OCI-M1 (cell line): Measurements from ENCODE around the gene MGMT.

Experiments used
- DNase-seq: peaks from one replicate; lab custom pipeline; 2025; lab: John Stamatoyannopoulos, UW

The MGMT gene

DNA sequence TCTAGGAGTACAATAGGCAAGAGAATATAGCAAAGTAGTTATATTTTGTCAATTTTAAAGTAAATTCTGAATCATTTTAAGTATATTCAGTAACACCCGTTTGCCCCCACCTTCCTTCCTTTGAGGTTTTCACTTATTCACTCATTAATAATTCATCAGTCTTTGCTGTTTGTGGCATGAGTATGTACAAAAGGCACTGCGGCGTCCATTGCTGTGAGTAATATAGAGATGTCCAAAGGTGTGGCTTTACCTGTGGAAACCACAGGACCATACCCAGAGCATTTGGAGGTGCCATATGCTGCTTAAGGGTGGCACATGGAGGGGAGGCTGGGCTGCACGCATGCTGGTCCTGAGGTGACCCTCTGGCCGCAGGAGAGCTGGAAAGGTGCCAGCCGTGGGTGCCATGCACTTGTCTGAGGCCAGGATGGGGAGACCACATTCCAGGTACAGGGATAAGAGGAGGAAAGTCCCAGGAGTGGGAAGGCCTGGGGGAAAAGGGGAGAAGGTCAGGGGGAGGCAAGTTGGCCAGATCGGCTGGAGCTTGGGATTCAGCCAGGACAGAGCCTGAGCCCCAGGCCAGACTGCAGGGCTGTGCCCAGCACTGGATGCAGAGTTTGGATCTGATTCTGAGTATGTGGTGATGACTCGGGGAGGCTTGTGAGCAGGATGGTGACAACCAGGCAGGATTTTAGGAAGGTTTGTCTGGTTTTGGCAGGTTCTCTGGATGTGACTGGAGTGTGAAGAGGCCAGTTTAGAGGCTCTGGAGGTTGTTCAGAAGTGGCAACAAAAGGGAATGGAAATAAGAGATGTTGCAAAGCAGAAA is 223.4 kb downstream of the MGMT start:
- no peak for DNase-seq

DNA sequence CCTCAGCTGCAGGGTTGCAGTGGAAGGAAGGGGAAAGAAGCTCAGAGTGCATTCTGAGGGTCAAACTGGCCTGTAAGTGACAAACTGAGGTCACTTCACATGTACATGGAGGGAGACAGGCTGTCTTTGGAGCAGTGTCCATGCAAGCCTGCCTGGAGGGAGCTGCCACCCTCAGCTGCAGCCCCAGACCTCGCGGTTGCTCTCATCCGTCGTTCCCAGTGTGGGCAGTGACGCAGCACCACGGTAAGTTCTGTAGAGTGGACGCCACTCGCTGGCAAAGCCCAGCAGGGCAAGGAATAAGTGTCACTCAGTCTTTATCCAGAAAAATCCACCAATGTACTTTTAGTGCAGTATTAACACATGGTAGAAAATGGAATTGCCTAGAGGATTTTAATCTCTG is 225.7 kb downstream of the MGMT start:
- no peak for DNase-seq

DNA sequence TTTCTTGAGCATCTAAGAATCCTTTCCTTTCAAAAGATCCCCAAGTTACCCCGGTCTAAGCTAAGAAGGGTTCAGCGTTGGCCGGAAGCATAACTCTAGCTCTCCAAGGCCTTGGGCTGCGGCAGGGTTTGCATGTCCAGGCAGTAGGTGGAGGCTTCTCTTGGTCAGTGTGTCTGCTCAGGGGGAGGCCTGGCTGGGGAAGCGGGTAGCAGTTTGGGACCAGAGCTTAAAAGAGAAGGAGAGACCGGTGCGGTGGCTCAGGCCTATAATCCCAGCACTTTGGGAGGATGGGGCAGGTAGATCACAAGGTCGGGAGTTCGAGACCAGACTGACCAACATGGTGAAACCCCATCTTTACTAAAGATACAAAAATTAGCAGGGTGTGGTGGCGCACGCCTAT is 226.3 kb downstream of the MGMT start:
- DNase-seq = no peak

DNA sequence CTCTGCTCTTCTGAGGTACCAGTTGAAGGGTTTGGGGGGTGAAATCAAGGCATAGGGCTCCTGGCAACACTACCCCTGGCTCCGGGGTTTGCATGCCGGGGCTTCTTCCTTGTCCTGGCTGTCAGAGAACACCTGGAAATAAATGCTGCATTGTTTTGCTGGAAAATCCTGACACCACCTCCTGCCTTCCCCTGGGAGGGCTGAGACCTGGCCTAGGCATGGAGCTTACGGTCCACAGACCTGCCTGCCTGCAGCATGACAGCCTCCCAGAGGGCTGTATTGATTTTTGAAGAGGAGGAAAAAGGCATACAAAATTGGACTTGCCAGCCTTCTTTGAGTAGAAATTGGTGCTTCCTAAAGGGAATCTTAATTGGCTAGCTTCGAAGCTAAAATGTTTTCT is 227.1 kb downstream of the MGMT start:
- DNase-seq = no peak

DNA sequence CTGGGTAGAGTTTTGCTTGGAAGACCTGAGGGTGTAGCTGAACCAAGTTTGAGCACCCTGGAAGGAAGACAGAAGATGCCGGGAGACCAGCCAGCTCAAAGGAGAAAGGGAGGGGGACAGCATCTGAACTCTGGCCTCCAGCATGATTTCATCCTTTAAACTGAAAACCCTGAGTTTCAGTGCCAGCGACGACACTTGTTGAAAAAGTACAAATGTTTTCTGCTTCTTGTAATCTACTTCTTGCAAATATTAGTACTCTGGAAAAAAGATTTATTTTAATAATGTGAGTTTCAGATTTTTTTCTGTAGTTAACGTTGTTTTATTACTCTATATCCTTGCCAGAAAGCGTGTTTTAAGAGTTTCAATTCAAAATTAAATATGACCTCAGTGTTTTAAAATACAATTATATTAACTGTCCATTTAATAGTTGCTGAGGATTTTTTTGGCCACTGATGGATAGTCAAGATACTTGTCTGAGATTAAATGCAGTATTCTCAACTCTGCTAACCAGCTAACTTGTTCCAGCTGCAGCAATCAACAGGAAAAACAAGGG is 227.7 kb downstream of the MGMT start:
- no peak for DNase-seq

DNA sequence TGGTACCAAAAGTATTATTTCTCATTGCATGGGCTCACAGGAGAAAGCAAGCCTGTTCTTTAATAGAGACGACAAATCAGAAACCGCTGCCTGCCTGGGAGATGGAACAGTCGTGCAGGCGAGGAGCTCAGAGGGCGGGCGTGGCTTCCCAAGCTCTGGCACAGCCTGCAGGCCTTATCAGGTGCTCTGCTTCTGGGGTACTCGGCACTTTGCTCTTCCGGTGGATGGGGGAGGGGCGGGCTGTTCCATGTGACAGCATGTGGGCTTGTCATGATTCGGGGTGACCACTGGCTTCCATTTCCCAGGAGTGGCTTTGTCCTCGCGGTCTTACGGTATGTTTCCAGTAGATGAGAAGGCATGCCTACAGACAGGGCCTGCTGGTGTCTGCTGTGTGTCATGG is 228.6 kb downstream of the MGMT start:
- DNase-seq = no peak

DNA sequence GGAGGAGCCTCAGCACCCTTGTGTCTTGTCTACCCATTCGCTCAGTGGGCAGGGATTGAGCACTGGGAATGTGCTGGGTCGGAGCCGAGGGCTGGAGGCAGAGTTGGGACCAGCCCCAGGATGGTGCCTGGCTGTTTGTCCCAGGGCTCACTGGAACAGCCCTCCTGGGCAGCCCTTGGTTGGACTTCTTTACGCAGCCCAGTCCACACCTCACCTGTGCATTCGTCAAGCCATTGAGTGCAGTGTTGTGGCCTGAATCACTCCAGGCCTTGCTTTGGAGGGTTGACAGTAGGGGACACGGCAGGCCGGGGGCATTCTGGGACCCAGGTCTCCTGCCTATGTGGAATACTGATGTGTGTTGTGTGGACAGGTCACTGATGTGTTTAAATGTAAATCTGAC is 229.6 kb downstream of the MGMT start:
- DNase-seq = no peak

DNA sequence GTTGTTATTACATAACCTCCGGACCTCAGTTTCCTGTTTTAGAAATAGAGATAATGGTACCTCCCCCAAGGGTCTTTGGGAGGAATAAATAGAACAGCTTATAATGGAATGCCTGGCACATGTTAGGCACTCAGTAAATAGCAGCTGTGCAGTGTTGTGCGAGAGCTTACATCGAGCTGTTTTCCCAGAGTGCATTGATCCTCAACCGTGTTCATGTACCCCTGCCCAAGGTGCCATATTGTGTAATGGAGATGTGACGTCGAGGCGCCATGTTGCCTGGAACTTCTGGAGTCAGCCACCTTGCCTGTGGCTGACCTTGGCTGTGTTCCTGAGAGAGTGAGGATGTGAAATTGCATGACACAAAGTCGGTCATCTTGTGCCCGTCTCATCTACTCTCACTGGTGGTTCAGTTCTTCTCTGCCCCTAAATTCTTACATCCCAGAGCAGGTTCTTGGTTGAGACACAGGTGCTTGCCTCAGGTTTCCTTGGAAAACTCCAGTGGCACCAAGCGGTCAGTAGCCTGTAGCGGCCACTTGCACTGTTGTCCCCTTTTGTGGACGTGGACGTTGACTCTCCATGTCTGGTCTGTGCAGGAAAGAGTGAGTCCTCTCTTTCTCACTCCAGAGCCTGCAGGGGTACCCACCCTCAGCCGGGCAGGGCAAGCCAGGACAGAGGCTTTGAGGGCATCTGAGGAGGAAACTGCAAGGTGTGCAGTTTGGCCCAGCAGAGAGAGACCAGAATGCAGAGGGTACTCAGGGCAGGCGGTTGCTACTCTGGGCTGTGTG is 230.6 kb downstream of the MGMT start:
- no peak for DNase-seq

DNA sequence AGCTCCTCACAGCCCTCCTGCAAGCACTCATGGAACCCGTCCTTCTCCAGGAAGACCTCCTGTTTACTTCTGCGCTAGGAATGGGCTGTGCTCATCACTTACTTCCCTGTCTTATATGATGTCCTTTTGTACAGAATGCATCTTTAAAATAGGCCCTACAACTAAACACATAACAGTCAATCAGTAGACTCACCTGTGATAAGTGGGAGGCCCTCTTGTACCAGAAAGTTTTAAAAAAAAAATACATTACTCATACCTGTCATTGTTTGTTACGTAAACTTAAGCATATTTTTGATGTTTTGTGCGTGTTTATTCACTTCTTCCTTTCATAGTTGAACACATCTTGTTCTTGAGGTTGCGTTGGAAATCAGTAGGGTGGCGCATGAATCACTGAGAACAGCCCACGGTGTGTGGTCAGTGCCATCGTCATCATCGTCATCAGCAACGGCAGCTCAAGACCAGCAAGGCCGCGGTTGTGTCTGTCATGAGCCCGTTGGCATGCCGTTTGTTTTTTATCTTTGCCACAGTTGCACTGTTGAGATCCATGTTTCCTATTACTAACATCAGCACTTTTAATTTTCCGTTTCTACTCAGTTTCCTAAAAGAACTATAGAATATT is 232.8 kb downstream of the MGMT start:
- DNase-seq = no peak

DNA sequence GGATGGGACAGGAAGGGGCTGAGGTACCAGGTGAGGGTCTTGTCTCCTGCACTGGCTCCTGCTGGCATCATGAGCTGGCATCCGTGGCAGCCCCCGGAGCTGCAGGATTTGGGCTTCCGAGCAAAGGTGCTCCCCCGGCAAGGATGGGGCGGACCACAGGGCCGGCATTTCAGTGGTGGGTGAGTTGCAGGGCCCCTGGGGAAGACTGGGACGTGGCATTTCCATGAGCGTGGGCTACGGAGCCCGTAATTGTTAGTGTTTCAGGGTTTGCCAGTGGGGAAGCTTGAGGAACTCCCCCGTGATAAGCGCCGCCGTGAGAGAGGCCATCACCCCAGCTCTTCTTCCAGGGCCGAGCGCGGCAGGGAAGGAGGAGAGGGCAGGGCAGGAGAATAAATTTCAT is 235.6 kb downstream of the MGMT start:
- DNase-seq = no peak

DNA sequence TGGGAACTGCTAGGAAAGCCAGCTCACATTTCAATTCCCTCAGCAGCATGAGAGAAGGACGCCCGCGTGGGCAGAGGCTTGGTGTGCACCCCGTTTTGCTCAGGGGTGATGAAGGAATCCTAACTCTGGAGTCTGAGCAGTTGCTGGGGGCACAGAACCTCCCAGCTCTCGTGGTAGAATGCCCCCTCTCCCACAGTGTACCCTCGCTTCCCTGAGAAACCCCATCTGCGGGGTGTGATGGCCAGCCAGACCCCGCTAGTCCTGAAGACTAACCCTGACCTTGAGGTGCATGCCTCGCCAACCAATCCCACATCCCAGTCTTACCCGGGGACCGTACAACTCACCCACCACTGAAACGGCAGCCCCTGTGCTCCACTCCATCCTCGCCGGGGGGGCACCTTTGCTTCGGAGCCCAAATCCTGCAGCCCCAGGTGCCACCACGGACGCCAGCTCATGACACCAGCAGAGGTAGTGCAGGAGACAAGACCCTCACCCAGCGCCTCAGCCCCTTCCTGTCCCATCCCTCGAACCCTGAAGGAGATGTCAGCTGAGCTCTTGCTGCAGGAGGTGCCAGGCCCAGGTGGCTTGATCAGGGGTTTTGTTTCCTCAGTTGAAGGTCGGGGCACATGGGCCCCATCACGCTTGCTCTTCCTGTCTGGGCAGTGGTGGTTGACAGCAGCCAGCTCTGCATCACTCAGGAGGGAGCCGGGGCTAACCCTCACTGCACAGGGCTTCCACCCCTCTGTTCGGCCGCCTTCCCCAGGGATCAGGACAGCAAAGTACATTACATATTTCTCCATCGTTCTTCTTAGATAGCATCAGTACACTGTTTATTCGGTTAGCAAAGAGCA is 236.5 kb downstream of the MGMT start:
- DNase-seq = no peak

DNA sequence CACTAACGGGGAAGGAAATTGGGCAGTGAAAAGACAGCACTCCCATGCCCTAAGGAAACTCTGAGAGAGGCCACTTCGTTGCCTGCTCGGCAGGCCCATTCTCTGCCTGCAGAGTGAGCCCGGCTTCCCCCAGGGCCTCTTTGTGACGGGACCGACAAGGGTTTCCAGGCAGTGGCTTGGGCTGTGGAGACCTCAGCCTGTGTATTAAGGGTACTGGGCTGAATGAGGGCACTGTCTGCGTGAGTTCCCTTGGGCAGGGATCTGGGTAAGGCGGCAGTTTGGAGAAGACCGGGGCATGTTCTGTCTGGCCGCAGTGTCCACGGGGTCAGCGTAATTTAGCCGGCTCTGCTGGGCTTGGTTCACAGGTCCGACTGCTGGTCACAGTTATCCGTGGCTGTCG is 237.2 kb downstream of the MGMT start:
- DNase-seq = no peak

DNA sequence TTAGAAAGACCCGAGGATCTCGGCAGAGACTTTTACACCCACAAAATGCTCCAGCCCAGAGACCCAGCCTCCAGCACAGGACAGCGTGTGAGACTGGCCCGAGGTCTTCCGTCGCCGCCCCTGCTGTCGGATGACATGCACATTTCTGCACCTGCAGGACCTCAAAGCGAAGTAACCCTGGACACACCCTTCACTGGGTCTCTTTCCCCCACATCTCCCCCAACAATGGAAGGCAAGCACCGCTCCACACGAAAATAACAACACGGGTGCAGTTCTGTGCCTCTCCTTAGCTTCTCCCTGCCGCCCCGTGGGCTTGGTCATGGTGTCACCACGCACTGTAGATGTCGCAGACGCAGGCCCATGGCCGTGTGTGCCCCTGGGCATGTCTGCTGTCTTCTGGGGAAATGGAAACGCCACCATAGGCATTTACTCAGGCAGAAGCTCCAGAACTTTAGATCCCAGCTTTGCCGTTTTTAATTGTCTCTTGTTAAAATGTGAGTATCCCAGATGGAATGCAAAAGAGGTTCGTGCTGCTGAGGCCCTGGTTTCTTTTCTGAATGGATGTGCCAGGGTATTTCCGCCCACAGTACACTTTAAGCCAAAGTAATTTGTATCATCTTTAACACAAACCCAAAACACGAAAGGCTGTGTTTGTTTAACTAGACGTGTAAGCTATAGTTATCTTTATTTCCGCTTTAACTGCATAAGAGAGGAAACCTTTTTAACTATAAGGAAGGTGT is 237.9 kb downstream of the MGMT start:
- no peak for DNase-seq

DNA sequence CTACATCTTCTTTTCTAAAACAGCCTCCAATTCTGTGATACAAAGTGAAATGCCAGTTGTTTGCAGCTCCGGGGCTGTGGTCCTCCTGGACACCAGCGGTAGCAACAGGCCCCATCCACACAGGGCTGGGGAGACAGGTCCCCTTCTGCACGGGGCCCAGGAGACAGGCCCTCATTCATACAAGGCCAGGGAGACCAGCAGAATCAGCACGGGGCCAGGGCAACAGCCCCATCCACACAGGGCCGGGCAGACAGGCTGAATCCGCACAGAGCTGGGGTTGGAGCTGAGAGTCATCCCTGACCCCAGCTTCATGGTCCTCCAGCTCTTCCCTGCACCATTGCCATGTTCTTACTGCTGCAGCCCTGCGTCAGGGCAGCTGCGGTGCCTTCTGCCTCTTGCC is 238.6 kb downstream of the MGMT start:
- DNase-seq = no peak

DNA sequence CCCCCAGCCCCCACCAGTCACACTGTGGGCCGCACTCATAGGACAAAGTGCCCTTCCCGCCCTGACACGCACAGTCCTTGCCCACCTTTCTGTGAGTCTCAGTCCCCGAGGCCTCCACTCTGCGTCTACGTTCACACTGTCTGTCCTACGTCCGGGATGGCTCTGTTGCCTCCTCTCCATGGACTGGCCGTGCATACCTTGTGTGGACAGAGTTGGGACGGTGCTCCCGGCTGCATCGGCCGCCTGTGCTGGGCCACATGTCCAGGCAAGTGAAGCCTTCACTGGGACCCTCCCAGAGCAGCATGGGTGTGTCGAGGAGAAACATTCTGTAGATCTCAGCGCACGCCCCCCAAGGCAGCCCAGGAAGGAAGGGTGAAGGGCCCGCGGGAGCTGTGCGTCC is 239.0 kb downstream of the MGMT start:
- DNase-seq = no peak

DNA sequence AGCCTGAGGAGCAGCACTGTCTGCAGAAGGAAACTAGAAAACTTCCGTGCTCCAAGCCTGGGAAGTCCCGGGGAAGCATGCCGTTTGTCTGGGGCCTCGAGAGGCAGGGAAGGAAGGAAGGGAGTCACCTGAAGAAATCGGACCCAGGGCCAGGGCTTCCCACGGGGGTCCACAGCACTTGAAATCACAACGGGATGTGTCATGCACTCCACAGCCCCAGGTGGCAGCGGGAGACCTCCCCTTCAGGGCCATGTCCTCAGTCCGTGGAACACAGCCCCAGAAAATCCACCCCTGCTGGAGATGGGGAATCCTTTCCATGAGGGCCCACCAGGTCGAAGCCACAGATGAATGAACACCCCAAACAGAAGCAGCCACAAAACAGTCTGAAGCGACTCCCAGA is 239.5 kb downstream of the MGMT start:
- no peak for DNase-seq

DNA sequence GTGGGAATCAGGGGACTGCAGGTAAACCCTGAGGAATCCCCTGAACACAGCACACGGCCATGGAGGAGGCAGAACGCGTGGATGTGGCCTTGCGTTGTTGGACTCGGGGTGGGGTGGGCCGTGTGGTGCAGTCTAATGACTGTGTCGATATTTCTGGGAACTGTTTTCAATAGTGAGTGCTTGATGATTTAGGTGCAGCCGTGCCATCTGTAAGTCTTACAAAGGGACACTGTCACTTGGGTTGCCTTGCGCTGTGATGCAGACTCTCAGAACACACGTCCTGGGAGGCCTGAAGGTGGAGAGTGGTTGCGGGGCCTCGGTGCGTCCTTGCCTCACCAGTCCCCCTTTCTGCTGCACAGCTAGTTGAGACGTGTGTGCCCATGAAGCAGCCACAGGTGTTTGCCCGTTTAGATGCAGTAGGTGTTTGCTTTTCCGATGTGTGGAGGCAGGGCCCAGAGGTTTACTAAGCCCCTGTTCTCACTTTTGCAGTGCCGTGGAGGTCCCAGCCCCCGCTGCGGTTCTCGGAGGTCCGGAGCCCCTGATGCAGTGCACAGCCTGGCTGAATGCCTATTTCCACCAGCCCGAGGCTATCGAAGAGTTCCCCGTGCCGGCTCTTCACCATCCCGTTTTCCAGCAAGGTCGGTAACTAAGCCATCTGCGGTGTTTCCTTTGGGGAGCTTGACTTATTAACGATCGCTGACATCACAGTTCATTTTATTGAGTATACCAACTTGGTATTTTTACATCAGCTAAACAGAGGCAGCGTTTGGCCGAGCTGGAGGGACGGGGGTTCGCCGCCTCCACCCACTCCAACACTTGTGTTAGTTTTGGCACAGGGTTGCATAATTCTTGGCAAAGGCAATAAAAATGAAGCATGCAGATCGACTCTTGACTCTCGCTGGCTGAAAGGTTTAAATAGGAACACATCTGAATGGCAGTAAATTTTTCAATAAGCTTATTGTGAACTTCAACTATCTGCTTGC is 240.7 kb downstream of the MGMT start:
- no peak for DNase-seq

DNA sequence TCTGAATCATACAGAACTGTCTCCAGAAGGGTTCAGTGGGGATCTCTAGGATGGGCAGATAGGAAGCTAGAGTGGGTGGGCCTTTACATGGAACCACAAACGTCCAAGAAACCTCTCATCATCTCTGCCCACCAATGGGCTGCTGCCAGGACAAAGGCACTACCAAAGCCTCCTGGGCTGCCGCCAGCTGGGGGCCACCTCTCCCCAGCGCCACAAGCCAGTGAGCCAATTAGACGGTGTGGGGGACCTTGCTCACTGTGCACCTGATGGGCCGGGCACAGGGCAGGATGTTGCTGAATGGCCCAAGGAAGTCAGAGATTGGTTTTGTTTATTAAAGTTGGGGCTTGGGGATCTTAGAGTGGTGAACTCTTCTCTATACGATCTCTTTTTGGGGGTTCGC is 242.1 kb downstream of the MGMT start:
- no peak for DNase-seq

DNA sequence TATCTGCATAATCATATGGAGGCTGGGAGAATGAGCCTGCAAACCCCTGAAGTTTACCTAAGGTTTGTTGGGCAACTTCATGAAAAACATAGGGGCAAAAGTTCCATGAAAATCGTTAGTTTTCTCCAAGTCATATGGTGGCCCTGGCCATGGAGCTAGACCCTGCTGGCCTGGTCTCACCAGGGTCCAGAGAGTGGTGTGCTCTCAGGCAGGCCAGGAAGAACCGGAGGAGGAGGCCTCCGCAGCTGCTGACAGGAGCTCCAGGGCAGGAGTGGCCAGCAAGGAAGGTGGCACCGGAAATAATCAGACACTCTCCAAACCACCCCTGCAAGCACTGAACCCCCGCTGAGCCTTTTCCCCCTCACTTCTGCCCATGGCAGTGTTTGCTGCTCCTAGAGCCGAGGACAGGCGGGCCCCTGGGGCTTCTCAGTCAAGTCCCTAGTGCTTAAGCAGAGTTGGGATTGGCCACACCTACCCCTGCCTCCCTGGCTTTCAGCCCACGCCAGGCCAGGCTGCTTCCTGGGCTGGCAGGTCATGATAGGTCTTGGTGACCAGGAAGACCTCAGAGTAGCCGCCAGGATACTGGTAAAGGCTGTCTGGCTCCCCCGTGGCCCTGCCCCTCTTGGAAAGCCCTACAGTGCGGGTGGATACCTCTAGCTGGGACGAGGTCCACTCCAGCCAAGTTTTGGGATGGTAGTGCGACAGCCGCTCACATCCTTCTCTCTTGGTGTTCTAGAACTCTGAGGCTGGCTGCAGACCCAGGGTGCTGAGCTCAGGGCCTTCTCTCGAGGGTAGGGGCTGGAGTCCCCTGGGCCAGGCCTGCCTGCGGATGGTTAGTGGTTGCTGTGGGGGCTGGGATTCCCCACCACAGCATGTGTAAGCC is 242.8 kb downstream of the MGMT start:
- no peak for DNase-seq
